HG03521 (cell line): Measurements from ENCODE around the gene RNF146.
A peak's percentile ranks its signal among the peaks of the same experiment; 100 is the strongest.
"Not testable (repeated sequence)": the region's sequence is repeated elsewhere in the genome, so short reads cannot be mapped to it uniquely, and the experiment has no call there.

Source experiments
- ATAC-seq: cut with Tn5 transposase; IDR thresholded peaks from one replicate; pipeline ENCODE4 v1.9.1; 2021; ENCODE audit warnings: mild to moderate bottlenecking, moderate library complexity; ENCODE audit not compliant: unreplicated experiment

The RNF146 gene

GRCh38 chr6:127282184-127282583 is 15.5 kb downstream of the RNF146 start:
- ATAC-seq: no peak

GRCh38 chr6:127288705-127289104 is 22.0 kb downstream of the RNF146 start:
- no peak for ATAC-seq

- ATAC-seq: no peak
Observed at GRCh38 chr6:127289934-127290333, 23.3 kb downstream of the RNF146 start.

GRCh38 chr6:127290391-127291265 is 24.0 kb downstream of the RNF146 start:
- ATAC-seq: peak; percentile 1

- peak; percentile 73 for ATAC-seq
Observed at GRCh38 chr6:127291495-127291894, 24.8 kb downstream of the RNF146 start.

GRCh38 chr6:127297502-127298070 is 30.9 kb downstream of the RNF146 start:
- no peak for ATAC-seq

- ATAC-seq: no peak
Observed at GRCh38 chr6:127298475-127298874, 31.8 kb downstream of the RNF146 start.

GRCh38 chr6:127299522-127300240 is 33.0 kb downstream of the RNF146 start:
- no peak for ATAC-seq

GRCh38 chr6:127300411-127300810 is 33.7 kb downstream of the RNF146 start:
- no peak for ATAC-seq

GRCh38 chr6:127301199-127301700 is 34.6 kb downstream of the RNF146 start:
- ATAC-seq: no peak

GRCh38 chr6:127302728-127303660 is 36.3 kb downstream of the RNF146 start:
- peak; percentile 74 for ATAC-seq

GRCh38 chr6:127303917-127304316 is 37.3 kb downstream of the RNF146 start:
- no peak for ATAC-seq

- no peak for ATAC-seq
Observed at GRCh38 chr6:127305741-127306140, 39.1 kb downstream of the RNF146 start.

- no peak for ATAC-seq
Observed at GRCh38 chr6:127317388-127318128, 50.9 kb downstream of the RNF146 start.

GRCh38 chr6:127319686-127320085 is 53.0 kb downstream of the RNF146 start:
- ATAC-seq: no peak

GRCh38 chr6:127328043-127328609 is 61.5 kb downstream of the RNF146 start:
- ATAC-seq: no peak

- not testable (repeated sequence) for ATAC-seq
Observed at GRCh38 chr6:127331256-127331655, 64.6 kb downstream of the RNF146 start.

GRCh38 chr6:127332383-127332961 is 65.8 kb downstream of the RNF146 start:
- no peak for ATAC-seq
